Activated naive CD8-positive, alpha-beta T cell treated with anti-CD3 and anti-CD28 coated beads, Interleukin-2, amount 10 ng/mL, durations not matched to agents 7 days and 5 days (primary cell): ENCODE results near the gene ARFGAP1. TPM values are rescaled to one million over a fixed set of nuclear protein-coding genes. Genes with fewer than 3 reads are reported as not detected.
A peak's percentile ranks its signal among the peaks of the same experiment; 100 is the strongest.

ENCODE experiments used
- ATAC-seq: fragments of 150-1000 bp; cut with Tn5 transposase; one replicate; pipeline ENCODE4 v1.10.0; 2021; ENCODE audit warnings: low read depth, moderate library complexity
- POLR2A ChIA-PET: fragments of 350-600 bp; sonication (Branson Sonifier 250); formaldehyde crosslinking; loops from one replicate; lab custom pipeline; 2021; ENCODE audit warnings: antibody characterized with exemption; lab: Charles Lee
- DNase-seq: peaks from one replicate; pipeline ENCODE4 v3.0.0; 2021
- H3K27ac Mint-ChIP-seq: one replicate; pipeline ENCODE4 v1.8.0; 2022; ENCODE audit warnings: mild to moderate bottlenecking, mixed read lengths
- H3K27me3 Mint-ChIP-seq: one replicate; pipeline ENCODE4 v1.8.0; 2022; ENCODE audit warnings: mild to moderate bottlenecking, moderate library complexity, mixed read lengths
- H3K36me3 Mint-ChIP-seq: one replicate; pipeline ENCODE4 v1.8.0; 2021; ENCODE audit warnings: mild to moderate bottlenecking, mixed read lengths
- H3K4me1 Mint-ChIP-seq: one replicate; pipeline ENCODE4 v1.8.0; 2021; ENCODE audit warnings: mixed read lengths
- H3K4me3 Mint-ChIP-seq: one replicate; pipeline ENCODE4 v1.8.0; 2022; ENCODE audit warnings: mild to moderate bottlenecking, moderate library complexity, mixed read lengths
- H3K9me3 Mint-ChIP-seq: one replicate; pipeline ENCODE4 v1.8.0; 2021; ENCODE audit warnings: mixed read lengths
- total RNA-seq, 2 experiments: library from RNA; stranded (reverse); gene quantifications; one replicate each; pipeline ENCODE4 v1.2.3, GENCODE V29; 2021

ARFGAP1 gene
- total RNA-seq, 2 experiments from 2014 or later: 86.1 to 87.6 TPM

DNA sequence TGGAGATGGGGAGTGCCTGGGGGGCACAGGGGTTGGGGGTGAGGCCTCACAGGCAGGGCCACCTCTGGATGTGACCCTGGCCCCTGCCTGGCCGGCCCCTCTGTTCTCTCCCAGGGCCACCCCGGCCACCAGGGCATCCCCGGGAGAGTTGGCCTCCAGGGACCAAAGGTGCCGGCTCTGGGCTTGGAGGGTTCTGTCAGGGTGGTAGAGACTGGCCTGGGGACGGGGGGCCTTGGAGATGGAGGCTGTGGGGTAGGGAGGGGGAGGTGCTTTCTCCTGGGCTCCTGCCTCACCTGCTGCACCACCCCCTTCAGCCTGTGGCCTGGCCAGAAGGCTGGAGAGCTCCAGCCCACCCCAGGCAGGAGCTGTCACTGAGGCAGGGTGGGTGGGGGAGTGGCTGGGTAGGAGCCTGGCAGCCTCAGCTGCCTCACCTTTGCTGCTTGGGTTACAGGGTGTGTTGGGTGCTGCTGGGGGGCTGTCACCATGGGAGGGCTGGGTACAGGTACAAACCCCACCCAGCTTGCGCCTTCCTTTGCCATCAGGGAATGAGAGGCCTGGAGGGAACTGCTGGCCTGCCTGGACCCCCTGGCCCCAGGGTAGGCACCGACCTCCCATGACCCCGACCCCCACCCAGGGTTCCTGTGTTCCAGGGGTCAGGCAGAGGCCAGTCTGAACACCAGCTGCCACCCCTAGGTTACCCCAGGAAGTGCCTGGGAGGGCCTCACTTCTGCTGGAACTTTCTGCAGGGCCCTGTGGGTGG, 53.1 kb downstream of the ARFGAP1 start:
- ATAC-seq (no peak), DNase-seq (peak; percentile 15)
- POLR2A ChIA-PET: no interaction called here
- Mint-ChIP-seq H3K9me3 (no peaks in the 10 kb centered on the region), H3K4me1 (no peaks in the 10 kb centered on the region), H3K27ac (no peak overlapping the region), H3K36me3 (no peaks in the 10 kb centered on the region), H3K4me3 (no peak overlapping the region), H3K27me3 (peaks cover 11% of the 10 kb centered on the region)

DNA sequence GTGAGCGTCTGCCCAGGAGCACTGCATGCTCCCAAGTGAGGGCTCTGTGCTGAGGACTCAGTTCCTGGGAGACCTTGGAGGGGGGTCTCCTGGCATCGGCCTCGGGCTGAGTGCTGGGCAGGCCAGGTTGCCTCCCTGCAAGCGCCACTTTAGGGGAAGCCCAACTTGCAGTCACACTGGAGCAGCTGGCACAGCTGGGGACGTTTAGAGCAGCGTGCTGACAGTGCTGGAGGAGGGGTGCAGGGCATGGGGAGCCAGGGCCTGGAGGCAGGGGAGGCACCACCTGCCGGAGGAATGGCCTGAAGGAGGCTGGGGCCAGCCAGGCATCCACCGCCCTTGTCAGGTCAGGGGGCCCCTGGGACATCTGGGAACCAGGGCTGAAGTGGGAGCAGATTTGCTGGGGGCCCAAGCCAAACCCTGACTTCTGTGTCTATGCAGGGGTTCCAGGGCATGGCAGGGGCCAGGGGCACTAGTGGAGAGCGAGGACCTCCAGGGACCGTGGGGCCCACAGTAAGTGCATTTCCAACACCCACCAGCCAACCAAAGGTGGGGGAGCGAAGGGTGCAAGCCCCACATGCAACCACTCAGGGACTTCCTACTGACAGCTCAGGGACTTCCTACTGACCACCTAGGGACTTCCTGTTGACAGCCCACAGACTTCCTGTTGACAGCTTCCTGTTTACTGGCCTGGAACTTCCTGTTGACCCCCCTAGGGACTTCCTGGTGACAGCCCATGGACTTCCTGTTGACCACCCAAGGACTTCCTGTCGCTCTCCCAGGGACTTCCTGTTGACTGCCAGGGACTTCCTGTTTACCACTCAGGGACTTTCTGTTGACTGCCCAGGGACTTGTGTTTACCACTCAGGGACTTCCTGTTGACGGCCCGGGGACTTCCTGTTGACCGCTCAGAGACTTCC, 54.0 kb downstream of the ARFGAP1 start:
- H3K36me3 Mint-ChIP-seq: peaks cover under 1% of the 10 kb centered on the region
- no peak overlapping the region for H3K4me3 Mint-ChIP-seq
- no peaks in the 10 kb centered on the region for H3K4me1 Mint-ChIP-seq
- POLR2A ChIA-PET: no interaction called here
- peak overlapping the region; percentile 63 for H3K27ac Mint-ChIP-seq
- ATAC-seq (no peak), DNase-seq (no peak)
- H3K27me3 Mint-ChIP-seq: peaks cover 11% of the 10 kb centered on the region
- H3K9me3 Mint-ChIP-seq: peaks cover 2% of the 10 kb centered on the region

DNA sequence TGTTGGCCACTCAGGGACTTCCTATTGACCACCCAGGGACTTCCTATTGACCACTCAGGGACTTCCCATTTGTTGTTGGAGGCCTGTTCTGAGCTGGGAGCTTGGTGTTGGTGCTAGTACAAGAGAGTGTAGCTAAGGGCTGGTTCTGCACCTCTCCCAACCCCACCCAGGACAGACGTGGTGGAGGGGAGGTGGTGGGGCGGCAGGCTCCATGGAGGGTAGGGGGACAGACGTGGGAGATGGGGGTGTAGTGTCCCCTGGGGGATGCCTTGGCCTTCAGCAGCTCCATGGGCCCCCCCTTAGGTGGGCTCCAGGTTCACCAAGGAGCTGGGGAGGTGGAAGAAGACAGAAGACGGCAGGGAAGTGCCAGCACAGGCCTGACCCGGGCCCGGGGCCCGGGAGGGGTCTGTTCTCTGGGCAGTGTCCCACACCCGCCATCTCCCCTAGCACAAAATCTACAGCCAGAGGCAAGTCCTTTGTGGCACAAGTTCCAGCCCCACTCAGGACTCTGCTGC, 54.7 kb downstream of the ARFGAP1 start:
- POLR2A ChIA-PET: no interaction called here

DNA sequence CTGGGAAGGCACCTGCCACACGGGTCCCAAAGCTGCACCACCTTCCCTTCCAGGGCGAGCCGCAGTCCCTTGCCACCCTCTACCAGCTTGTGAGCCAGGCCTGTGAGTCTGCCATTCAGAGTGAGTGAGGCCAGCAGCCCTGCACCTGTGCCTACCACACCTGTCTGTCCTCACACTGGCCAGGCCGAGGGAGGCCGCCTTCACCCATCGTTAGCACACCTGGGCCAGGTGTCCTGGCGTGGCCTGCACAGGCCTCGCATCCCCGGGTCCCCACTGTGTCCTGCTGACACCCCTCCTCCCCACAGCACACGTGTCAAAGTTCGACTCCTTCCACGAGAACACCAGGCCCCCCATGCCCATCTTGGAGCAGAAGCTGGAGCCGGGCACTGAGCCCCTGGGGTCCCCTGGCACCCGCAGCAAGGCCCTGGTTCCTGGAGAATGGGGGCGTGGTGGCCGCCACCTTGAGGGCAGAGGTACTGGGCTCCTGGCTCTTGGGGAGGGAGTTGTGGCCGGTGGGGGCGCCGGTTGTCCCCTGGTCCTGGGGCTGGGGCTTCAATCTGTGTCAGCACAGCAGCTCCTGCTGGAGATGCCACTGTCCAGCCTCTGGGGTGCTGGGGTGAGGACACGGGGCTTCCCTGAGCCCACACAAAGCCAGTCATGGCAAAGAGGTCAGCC, 55.5 kb downstream of the ARFGAP1 start:
- peaks cover 7% of the 10 kb centered on the region for H3K9me3 Mint-ChIP-seq
- DNase-seq (no peak), ATAC-seq (no peak)
- no peaks in the 10 kb centered on the region for H3K4me1 Mint-ChIP-seq
- H3K27me3 Mint-ChIP-seq: peaks cover 8% of the 10 kb centered on the region
- H3K27ac Mint-ChIP-seq: no peak overlapping the region
- POLR2A ChIA-PET: no interaction called here
- H3K36me3 Mint-ChIP-seq: peaks cover 2% of the 10 kb centered on the region
- H3K4me3 Mint-ChIP-seq: no peak overlapping the region

More for the DNA sequence above, 54.7 kb downstream of the ARFGAP1 start:
- H3K27ac Mint-ChIP-seq: peak overlapping the region; percentile 63
- DNase-seq (no peak), ATAC-seq (peak; percentile 36)
- H3K36me3 Mint-ChIP-seq: peaks cover 2% of the 10 kb centered on the region
- no peak overlapping the region for H3K4me3 Mint-ChIP-seq
- no peaks in the 10 kb centered on the region for H3K4me1 Mint-ChIP-seq
- peaks cover 7% of the 10 kb centered on the region for H3K9me3 Mint-ChIP-seq
- peaks cover 13% of the 10 kb centered on the region for H3K27me3 Mint-ChIP-seq

DNA sequence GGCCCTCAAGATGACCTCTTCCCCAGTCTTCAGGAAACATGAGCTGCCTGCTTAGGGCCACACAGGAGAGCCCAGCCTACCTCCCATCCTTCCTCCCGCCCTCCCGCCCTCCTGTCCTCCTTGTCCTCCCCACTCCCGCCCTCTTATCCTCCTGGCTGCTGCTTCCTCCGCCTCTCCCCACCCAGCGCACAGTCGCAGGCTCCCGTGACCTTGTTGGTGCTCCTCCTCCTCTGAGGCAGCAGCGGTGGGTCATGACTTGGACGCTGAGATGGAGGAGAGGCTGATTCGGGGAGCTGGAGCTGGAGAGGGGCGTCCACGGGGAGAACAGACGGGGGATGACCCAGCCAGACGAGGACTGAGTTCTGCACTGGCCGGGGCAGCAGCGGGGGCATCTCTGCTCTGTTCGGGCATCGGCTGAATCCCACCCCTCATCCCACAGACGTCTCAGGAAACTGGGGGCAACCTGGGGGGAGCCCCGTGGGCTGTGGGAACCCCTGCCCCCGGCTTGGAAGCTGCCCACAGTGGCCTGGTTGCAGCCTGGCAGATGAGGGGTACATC, 56.2 kb downstream of the ARFGAP1 start:
- peaks cover 2% of the 10 kb centered on the region for H3K36me3 Mint-ChIP-seq
- no peak for ATAC-seq
- no peak for DNase-seq
- no peak overlapping the region for H3K4me3 Mint-ChIP-seq
- POLR2A ChIA-PET: no interaction called here
- peaks cover 7% of the 10 kb centered on the region for H3K9me3 Mint-ChIP-seq
- no peaks in the 10 kb centered on the region for H3K4me1 Mint-ChIP-seq
- H3K27me3 Mint-ChIP-seq: peaks cover 2% of the 10 kb centered on the region
- H3K27ac Mint-ChIP-seq: no peak overlapping the region

DNA sequence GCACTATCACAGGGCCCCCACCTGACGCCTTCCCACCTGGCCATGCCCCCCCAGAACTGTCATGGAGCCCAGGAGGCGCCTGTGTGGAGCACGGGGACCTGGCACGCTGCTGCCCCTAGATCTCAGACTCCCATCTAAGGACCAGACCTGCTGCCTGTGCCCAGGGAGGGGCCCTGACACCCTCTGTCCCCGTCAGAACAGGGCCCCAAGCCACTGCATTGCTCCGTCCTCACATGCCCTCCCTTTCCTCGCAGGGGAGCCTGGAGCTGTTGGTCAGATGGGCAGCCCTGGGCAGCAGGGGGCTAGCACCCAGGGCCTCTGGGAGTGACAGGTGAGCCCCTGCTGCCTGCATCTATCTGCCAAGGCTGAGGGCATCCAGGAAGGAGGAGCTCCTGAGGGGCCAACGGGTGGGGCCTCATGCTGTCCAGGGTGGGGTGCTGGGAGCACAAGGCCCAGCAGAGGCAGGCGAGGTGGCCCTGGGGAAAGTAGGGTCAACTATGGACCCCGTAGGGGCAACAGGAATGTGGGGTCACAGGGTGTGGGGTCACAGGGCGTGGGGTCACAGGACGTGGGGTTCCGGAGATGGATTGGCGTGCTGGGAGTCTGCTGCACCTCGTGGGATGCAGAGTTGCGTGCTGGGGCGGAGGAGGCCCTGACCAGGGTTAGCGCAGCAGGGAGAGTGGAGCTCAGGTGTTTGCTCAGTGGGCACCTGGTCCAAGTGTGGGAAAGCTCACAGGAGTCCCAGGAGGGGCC, 56.9 kb downstream of the ARFGAP1 start:
- Mint-ChIP-seq H3K4me3 (no peak overlapping the region), H3K4me1 (no peaks in the 10 kb centered on the region), H3K9me3 (peaks cover 7% of the 10 kb centered on the region), H3K36me3 (peaks cover 2% of the 10 kb centered on the region), H3K27me3 (peaks cover 2% of the 10 kb centered on the region), H3K27ac (peak overlapping the region; percentile 50)
- DNase-seq: no peak
- no peak for ATAC-seq
- POLR2A ChIA-PET: no interaction called here

DNA sequence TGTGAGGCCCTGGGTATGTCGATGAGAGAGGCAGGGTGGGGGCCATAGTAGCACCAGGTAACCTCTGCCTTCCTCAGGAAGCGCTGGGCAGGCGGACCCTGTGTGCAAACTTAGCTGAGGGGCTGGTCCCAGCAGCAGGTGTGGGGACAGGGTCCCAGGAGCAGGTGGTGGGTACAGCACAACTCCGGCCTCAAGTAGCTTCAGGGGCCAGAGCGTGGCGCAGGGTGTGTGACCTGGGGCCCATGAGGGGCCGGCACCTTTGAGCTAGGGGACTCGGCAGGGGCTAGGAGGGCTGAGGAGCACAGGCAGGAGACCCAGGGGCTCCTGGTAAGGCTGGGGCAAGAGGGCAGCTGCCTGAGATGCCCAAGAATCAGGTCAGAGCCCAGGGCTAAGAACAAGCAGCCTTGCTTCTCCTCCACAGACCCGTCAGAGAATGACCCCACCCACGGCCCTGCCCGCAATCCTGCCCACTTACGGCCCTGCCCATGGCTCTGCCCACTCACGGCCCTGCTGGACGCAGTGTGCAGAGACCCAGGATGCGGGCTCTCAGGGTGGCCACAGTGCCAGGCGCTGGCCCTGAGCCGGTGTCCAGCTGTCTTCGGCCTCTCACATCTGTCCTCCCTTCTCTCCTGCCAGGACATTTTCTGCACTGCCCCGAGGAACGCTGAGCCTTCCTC, 57.6 kb downstream of the ARFGAP1 start:
- POLR2A ChIA-PET: no interaction called here
- Mint-ChIP-seq H3K9me3 (peaks cover 7% of the 10 kb centered on the region), H3K4me1 (no peaks in the 10 kb centered on the region), H3K4me3 (no peak overlapping the region), H3K27me3 (peaks cover 2% of the 10 kb centered on the region), H3K36me3 (peaks cover 2% of the 10 kb centered on the region), H3K27ac (no peak overlapping the region)
- no peak for ATAC-seq
- DNase-seq: no peak

DNA sequence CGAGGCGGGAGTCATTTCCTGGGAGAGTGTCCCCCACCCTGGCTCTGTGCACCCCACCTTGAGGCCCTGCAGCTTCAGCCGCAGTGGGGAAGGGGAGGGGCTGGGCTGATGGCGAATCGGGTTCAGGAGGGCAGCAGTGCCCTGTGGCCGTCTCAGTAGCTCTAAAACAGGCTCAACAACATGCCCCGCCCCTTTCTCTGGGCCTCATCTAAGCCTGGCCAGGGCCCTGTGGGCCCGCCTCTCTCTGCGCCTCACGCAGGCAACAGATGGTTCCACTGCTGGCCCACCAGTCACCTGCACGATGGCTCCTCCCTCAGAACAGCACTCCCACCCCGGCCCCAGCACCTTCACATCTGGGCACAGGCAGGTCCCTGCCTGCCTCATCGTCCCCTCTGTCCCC, 58.3 kb downstream of the ARFGAP1 start:
- no peak for ATAC-seq
- H3K4me3 Mint-ChIP-seq: no peak overlapping the region

DNA sequence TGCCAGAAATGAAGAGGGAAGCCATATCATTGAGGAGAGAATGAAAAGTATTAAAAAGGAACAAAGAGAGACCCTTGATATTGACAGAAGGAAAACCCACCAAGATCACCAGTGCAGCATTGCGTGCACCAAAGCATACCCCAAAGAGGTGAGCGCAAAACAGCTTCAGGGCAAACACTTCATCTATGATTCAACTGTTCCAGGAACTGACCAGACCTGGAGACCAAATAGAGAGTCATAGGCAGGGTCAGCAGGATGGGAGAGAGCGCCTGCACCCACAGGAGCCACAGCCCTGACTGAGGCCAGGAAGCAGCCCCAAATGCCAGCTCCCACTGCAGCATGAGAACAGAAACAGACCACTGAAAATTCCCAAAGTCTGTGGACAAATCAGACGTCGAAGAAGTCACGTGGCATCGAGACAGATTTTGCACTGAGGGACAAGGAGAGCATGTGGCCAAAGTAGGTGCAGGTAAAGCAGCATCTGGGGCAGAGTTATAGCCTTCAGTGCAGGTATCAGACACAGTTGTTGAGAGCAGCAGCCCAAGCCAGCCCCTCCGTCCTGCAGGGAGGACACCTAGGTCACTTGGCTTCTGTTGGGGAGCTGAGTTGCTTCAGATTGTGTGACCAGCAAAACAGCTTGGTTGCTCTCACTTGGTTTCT, 59.3 kb downstream of the ARFGAP1 start:
- POLR2A ChIA-PET: no interaction called here
- Mint-ChIP-seq H3K9me3 (peaks cover 7% of the 10 kb centered on the region), H3K36me3 (peaks cover 2% of the 10 kb centered on the region), H3K27me3 (peaks cover 8% of the 10 kb centered on the region), H3K27ac (no peak overlapping the region), H3K4me3 (no peak overlapping the region), H3K4me1 (no peaks in the 10 kb centered on the region)
- ATAC-seq: no peak
- DNase-seq: no peak

More for the DNA sequence above, 58.3 kb downstream of the ARFGAP1 start:
- H3K9me3 Mint-ChIP-seq: peaks cover 7% of the 10 kb centered on the region
- POLR2A ChIA-PET: no interaction called here
- no peak overlapping the region for H3K27ac Mint-ChIP-seq
- H3K36me3 Mint-ChIP-seq: peaks cover 2% of the 10 kb centered on the region
- peaks cover 5% of the 10 kb centered on the region for H3K27me3 Mint-ChIP-seq
- DNase-seq: no peak
- no peaks in the 10 kb centered on the region for H3K4me1 Mint-ChIP-seq

DNA sequence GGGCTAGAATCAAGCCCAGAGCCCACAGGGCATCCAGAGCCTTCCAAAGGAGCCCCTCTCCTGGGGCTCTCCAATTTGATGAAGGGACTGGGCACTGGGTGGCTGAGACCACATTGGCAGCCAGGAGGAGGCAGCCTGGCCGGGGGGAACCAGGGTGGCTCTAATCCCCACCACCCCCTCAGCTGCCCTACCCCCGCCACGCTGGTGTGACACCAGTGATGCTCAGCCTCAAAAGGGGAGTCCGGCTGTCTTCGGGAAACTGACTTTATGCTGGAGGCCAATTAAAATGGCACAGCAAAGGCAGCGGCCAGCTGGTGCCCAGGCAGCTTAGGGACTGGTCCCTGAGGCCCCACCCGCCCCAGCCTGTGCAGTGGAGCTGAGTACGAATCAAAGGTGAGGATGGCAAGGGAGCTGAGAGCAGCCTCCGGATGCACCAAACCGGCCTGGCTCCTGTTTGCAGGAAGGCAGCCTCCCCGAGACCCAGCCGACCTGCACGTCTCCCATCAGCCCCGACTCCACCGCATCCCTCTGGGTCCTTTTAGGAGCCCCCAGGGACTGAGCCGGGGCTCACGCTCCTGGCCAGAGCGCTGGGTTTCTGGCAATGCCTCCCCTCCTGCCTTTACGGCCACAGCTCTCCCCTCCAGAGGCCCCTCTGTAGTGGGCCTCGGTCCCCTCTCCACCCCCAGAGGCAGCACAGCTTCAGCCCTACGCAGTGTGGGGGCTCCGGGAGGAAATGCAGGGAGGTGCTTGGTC, 60.1 kb downstream of the ARFGAP1 start:
- DNase-seq: no peak
- Mint-ChIP-seq H3K27ac (no peak overlapping the region), H3K27me3 (peaks cover 14% of the 10 kb centered on the region)

DNA sequence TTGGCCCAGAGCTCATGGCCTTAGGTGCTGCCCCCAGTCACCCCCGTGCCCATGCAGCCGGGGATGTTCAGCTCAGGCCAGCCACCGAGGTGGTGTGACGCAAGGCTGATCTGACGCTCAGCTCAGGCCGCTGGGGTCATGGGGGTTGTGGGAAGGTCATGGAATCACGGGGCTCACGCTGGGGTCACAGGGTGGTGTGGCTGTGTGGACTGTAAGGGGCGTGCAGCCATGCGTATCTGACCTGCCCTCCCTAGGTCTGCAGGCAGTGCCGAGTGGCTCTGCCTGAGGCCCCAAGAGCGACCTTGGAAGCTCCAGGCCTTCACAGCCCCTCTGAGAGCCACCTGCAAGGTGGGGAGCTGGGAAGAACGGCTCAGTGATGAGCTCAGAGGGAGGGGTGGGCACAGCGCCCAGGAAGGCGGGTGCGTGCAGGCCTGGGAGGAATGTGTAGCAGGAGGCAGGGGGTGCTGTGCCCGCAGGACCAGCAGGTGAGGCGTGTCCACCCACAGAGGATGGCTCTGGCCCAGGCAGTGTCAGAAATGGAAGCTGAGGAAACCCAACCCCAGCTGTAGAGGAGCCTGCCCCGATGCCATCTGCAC, 60.7 kb downstream of the ARFGAP1 start:
- DNase-seq (no peak), ATAC-seq (no peak)
- H3K27me3 Mint-ChIP-seq: peaks cover 14% of the 10 kb centered on the region
- POLR2A ChIA-PET: no interaction called here
- no peaks in the 10 kb centered on the region for H3K4me1 Mint-ChIP-seq
- no peak overlapping the region for H3K27ac Mint-ChIP-seq
- H3K36me3 Mint-ChIP-seq: peaks cover 2% of the 10 kb centered on the region
- H3K4me3 Mint-ChIP-seq: no peak overlapping the region
- H3K9me3 Mint-ChIP-seq: peaks cover 7% of the 10 kb centered on the region

More for the DNA sequence above, 60.1 kb downstream of the ARFGAP1 start:
- POLR2A ChIA-PET: no interaction called here
- H3K4me1 Mint-ChIP-seq: no peaks in the 10 kb centered on the region
- H3K9me3 Mint-ChIP-seq: peaks cover 7% of the 10 kb centered on the region
- H3K4me3 Mint-ChIP-seq: no peak overlapping the region
- no peak for ATAC-seq
- H3K36me3 Mint-ChIP-seq: peaks cover 2% of the 10 kb centered on the region
